H54 (cell line): ENCODE results near the gene TMEM92.
"Not testable (repeated sequence)": the region's sequence is repeated elsewhere in the genome, so short reads cannot be mapped to it uniquely, and the experiment has no call there.

Source experiments
- DNase-seq: peaks from one replicate; pipeline ENCODE4 v3.0.0; 2011; ENCODE audit warnings: low spot score, mixed read lengths; ENCODE audit not compliant: insufficient read length
- FAIRE-seq: peaks from 3 replicates; lab custom pipeline; 2011; peaks lifted over from hg19 to GRCh38; lab: Jason Lieb, UNC
- POLR2A ChIP-seq: IDR thresholded peaks from 2 replicates; pipeline ENCODE4 v1.6.1; 2011; ENCODE audit warnings: low read depth, mild to moderate bottlenecking, low read length

TMEM92 gene

DNA sequence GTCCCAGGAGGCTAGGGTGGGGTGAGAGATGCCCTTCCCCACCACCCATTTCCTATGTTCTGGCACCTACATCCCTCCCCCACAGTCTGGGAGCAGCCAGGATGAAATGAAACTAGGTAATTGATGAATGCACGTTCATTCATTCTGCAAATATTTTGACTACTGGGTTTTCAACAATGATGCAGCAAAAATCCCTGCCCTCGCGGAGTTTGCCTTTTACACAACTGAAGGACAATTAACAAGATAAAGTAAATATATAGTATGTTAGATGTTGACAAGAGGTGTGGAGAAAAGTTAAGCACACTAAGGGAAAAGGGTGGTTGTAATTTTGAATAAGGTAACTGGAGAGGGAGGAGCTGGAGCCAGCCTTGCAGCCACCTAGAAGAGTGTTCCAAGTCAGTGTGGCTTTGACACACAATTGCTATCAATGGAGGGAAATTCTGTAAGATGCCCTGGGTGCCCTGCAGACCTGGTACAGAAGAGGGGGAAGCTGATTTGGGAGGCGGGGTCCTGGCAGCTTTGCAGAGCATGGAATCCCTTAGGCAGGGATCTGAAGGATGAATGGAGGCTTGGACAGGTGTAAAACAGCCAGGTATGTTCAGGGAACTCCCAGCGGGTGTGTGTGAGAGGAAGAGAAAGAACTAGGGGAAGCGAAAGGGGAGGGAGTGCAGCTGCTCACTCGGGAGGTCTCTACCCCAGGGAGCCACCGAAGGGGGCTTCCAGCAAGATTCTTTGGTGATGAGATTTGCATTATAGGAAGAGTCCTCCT lies 2.5 kb downstream of the TMEM92 start:
- no peak for TF ChIP-seq POLR2A
- FAIRE-seq, result no peak
- DNase-seq, result no peak

DNA sequence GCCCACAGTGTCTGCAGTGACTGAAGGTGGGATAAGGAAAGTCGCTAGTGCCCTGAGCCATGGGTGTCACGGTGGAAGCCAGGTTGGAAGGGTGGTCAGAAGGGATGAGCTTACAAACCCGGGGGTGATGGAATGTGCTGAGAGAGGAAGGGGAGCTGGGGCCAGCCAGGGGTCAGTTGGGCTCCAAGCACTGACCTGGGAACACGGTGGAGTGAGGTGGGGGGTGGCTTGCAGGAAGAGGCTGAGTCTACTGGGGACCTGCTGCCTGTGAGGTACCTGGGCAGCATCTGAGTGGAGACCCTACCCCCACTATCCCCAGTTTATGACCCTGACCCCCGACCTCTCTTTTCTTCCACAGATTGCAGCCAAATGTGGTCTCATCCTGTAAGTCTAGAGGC lies 3.1 kb downstream of the TMEM92 start:
- FAIRE-seq, result no peak
- TF ChIP-seq POLR2A, result no peak
- DNase-seq, result no peak

DNA sequence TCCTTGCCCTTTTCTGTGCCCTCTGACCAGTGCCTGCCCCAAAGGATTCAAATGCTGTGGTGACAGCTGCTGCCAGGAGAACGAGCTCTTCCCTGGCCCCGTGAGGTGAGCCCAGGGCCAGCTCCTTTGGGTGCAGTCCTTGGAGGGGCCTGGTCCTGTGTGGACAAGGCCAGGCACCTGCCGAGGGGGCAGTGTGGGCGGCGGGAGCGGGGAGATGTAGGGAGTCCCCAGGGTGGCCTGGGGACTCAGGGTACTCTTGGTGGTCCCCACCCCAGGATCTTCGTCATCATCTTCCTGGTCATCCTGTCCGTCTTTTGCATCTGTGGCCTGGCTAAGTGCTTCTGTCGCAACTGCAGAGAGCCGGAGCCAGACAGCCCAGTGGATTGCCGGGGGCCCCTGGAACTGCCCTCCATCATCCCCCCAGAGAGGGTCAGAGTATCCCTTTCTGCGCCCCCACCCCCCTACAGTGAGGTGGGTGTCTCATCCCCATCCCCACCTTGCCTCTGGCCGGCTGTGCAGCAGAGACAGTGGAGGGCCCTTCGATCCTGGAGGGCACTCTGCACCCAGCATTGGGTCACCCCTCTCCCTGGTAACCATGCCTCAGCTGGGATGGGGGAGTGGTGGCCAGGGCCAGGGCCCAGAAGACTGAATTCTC lies 4.4 kb downstream of the TMEM92 start:
- DNase-seq, result no peak
- no peak for FAIRE-seq
- no peak for TF ChIP-seq POLR2A

DNA sequence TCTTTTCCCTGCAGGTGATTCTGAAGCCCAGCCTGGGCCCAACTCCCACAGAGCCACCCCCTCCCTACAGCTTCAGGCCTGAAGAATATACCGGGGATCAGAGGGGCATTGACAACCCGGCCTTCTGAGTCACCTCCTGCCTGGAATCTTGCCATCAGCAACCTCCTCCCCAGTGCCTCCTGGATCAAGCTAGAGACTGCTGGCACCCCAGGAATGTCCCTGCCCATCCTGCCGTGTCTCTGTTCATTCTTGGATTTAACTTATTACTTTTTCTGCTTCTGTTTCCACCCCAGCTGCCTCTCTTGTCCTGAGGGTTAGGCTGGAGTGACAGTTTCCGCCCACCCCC lies 4.9 kb downstream of the TMEM92 start:
- FAIRE-seq (peak; percentile 76), DNase-seq (peak; percentile 88)
- no peak for TF ChIP-seq POLR2A

DNA sequence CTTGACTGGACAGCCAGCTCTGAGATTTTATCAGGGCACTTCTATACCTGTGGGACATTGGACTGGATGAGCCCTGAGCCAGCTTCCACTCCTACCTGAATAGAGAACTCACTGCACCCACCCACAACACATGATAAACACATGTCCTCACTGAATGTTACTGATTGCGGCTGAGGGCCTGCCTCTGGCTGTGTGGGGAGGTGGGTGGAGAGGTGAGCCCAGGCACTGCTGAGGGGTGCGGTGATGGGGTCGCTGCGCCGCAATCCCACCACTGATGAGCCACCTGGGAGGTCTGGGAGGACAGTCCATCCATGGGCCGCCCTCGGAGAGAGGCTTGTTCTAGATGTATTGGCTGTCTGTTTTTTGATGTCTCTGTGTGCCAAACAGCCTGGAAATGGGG lies 5.4 kb downstream of the TMEM92 start:
- TF ChIP-seq POLR2A, result no peak
- DNase-seq, result no peak
- no peak for FAIRE-seq

DNA sequence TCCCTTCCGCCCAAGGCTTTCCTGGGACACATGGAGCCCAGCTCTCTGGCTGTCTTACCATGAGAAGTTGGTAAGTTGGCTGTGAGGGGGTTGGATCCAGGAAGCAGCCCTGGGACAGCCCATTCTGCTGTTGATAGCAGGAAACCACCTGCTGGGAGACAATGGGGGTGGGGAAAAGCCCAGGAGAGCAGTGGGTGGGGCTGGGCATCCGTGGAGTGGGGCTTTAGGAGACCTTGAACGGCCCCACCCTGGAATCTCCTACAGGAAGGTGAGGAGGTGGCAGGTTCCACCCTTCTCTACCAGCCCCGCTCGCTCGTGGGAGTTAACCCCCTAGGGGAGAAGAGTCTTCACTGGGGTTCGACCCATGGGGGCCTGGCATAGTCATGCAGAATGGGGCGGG lies 5.8 kb downstream of the TMEM92 start:
- FAIRE-seq (no peak), DNase-seq (no peak)
- no peak for TF ChIP-seq POLR2A

DNA sequence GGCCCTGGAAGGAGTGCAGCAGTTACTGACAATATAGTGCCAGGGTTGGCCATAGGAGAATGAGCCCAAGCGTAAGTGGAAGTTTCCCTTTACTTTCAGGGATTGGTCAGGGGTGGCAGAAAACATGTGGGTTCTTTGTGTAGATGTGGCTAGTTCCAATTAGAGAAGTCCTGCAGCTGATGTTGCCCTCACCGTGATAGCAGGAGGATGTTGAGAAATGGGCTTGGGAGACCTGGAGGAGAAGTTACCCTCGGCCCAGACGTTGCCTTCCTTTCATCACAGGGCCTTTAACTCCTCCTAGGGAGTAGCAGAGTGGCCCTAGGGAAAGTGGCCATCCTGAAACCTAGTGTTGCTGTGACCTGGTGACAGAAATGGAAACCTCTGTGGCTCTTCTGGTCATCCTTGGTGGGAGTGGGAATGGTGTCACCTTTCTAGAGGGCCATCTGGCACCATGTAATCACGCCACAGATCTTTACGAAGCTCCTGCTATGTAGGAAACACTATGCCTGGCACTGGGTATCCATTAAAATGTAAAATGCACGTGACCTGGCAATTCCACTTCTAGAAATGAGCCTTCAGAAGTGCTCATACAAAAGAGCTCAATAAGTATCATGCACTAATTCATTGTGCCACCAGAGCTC lies 6.7 kb downstream of the TMEM92 start:
- DNase-seq, result no peak
- no peak for FAIRE-seq
- TF ChIP-seq POLR2A, result no peak

DNA sequence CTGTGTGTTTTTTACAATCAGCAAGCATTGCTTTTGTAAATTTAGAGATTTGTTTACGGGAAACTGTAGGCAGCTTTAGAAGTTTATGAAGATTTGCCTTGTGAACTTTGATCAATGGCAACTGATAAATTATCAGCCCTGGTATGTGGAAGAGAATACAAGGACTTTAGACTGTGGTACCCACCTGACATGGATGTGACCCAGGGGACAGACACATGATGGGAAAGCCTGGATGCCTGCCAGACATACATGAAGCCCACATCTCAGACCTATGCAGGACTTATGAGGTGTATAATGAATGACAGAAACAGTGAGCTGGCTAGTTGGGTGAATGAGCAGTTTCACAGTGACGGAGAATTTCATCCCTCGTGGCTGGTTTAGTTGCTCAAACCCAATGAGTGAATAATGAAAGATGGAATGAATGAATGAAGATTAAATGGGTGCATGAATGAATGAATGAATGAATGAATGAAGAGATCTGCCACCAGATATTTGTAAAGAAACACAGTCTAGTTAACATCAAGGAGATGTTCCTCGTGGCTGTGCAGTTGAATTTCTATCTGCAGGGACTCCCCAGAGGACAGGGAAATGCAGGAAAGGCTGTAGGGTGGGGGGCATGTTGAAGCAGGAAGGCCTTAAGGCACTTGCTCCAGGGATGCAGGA lies 7.6 kb downstream of the TMEM92 start:
- FAIRE-seq (no peak), DNase-seq (no peak)
- no peak for TF ChIP-seq POLR2A

DNA sequence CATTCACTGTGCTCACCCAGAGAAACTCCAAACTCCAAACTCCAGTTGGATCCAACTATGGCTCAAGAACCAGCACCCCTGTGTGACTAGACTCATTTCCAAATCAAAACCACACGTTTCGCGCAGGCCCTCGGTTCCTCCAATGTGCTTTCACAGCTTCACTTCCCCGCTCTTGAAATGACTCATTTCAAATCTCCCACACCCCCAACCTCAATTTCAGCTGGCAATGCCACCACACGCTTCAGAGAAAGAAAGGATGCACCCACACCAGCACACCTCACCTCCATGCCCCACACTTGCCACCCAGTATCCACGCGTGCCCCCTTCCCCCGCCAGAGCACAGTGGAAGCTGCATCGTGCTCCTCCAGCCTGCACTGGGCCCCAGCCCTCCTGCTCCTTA lies 9.0 kb downstream of the TMEM92 start:
- no peak for TF ChIP-seq POLR2A
- no peak for FAIRE-seq
- DNase-seq, result no peak

DNA sequence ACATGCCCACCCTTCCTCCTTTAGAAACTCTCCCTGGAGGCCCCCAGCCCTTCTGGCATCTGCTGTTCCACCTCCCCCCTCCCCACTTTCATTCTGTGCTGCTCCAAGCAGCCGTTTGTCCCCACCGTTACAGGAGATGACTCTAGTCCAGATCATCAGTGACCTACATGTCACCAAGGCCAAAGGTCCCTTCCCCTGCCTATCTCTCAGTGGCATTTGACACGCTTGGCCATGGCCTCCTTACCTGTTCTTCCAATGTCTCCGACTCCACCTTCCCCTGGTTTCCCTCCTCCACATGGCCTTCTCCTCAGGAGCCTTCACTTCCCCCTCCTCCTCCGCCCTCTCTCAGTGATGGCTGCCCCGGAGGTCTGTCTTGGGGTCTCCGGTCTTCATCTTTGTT lies 9.4 kb downstream of the TMEM92 start:
- DNase-seq (no peak), FAIRE-seq (no peak)
- no peak for TF ChIP-seq POLR2A

DNA sequence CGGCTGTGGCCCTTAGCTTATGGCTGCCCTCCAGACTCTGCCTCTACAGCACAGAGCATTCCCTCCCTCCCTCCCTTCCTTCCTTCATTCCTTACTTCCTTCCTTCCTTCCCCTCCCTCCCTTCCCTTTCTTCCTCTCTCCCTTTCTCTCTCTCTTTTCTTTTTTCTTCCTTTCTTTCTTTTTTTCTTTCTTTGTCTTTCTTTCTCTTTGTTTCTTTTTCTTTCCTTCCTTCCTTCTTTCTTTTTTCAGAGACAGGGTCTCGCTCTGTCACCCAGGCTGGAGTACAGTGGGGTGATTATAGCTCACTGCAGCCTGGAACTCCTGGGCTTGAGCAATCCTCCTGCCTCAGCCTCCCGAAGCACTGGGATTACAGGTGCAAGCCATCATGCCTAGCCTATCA lies 11.7 kb downstream of the TMEM92 start:
- FAIRE-seq (no peak), DNase-seq (no peak)
- TF ChIP-seq POLR2A, result no peak

DNA sequence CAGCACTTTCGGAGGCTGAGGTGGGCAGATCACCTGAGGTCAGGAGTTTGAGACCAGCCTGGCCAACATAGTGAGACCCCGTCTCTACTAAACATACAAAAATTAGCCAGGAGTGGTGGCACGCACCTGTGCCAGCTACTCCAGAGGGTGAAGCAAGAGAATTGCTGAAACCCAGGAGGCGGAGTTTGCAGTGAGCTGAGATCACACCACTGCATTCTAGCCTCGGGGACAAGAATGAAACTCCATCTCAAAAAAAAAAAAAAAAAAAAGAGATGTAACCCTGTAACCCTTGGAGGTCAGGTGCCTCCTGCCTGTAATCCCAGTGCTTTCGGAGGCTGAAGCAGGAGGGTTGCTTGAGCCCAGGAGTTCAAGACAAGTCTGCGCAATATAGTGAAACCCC lies 13.0 kb downstream of the TMEM92 start:
- FAIRE-seq, DNase-seq: not testable (repeated sequence)

DNA sequence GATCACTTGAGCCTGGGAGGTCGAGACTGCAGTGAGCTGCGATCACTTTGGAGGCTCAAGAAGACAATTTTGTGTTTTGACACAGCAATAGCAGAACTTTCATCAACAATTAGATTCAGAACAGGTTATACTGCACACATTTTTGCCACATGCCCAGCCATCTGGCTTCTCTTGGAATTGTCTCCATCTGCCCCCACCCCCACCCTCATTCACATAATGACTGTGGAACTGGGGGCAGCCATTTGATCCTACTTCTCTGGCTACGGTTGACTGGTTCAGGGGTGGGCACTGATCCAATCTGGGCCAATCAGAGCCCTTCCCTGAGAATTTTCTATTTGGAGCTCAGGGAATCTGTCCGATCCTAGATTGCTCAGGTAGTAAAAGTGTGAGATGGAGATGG lies 14.0 kb downstream of the TMEM92 start:
- TF ChIP-seq POLR2A, result no peak
- DNase-seq, result no peak
- FAIRE-seq, result no peak

DNA sequence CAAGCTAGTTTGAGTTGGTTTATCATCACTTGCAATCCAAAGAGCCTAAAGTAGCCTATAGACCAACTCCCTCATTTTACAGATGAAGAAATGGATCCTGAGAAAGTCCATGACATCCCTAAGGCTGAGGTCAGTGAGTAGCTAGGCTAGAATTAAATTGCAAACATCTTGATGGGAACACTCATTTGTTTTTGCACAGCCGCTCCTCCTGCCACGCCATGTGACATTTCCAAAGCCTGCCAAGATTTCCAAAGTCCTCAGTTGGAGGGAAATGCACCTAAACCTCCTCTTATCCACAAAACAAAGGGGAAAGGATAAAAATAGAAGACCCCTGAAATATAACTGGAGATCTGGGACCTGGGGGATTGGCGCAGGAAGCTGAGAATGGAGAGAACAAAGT lies 15.0 kb downstream of the TMEM92 start:
- DNase-seq, result no peak
- FAIRE-seq, result no peak
- TF ChIP-seq POLR2A, result no peak
